Progenitor cell of endocrine pancreas (in vitro differentiated cells): ENCODE results near the gene ARL8B. TPM values are rescaled to one million over a fixed set of nuclear protein-coding genes. Genes with fewer than 3 reads are reported as not detected.
"Not testable (repeated sequence)": the region's sequence is repeated elsewhere in the genome, so short reads cannot be mapped to it uniquely, and the experiment has no call there.

Experiments used
- DNase-seq: peaks from one replicate; pipeline ENCODE4 v3.0.0; 2021; ENCODE audit warnings: low spot score; ENCODE audit not compliant: unreplicated experiment
- H3K27ac Mint-ChIP-seq: 2 replicates; pipeline ENCODE4 v1.8.0; 2021; ENCODE audit warnings: mild to moderate bottlenecking, moderate library complexity, mixed read lengths
- H3K27me3 Mint-ChIP-seq: 2 replicates; pipeline ENCODE4 v1.8.0; 2021; ENCODE audit warnings: mixed read lengths
- H3K36me3 Mint-ChIP-seq: 2 replicates; pipeline ENCODE4 v1.8.0; 2022; ENCODE audit warnings: mixed read lengths; ENCODE audit not compliant: insufficient read depth
- H3K4me1 Mint-ChIP-seq: 2 replicates; pipeline ENCODE4 v1.8.0; 2021; ENCODE audit warnings: low read depth, mixed read lengths
- H3K4me3 Mint-ChIP-seq: 2 replicates; pipeline ENCODE4 v1.8.0; 2021; ENCODE audit warnings: low read depth, mild to moderate bottlenecking, moderate library complexity, mixed read lengths
- H3K9me3 Mint-ChIP-seq: 2 replicates; pipeline ENCODE4 v1.8.0; 2021; ENCODE audit warnings: low read depth, mixed read lengths
- total RNA-seq: library from RNA; stranded (reverse); gene quantifications from 2 replicates; pipeline ENCODE4 v1.2.1, GENCODE V29; 2021
- TF ChIP-seq, protein P1 (sequence below): fragments of 200-600 bp; sonication (generic); IDR thresholded peaks from one replicate; pipeline ENCODE4 v1.5.0; 2021; ENCODE audit warnings: antibody characterized with exemption, mild to moderate bottlenecking; ENCODE audit not compliant: unreplicated experiment

The ARL8B gene
- total RNA-seq, 1 donor from 2014 or later, result 37.7 TPM

DNA sequence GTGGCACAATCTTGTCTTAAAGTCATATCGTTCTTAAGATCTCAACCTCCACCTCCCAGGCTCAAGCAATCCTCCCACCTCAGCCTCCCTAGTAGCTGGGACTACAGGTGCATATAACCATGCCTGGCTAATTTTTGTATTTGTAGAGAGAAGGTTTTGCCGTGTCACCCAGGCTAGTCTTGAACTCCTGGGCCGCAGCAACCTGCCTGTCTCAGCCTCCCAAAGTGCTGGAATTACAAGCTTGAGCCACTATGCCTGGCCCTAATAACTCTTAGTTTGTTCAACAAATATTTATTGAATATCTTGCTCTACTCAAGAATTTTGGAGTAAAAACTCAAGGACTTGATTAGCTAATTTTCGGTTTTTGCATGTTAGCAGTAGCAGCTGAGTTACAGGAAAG lies 46.0 kb downstream of the ARL8B start:
- DNase-seq, result no peak
- Mint-ChIP-seq H3K4me3 (no peak overlapping the region), H3K9me3 (no peaks in the 10 kb centered on the region), H3K27me3 (no peaks in the 10 kb centered on the region), H3K4me1 (no peaks in the 10 kb centered on the region), H3K36me3 (peaks cover 5% of the 10 kb centered on the region), H3K27ac (no peak overlapping the region)
- TF ChIP-seq, protein P1, sequence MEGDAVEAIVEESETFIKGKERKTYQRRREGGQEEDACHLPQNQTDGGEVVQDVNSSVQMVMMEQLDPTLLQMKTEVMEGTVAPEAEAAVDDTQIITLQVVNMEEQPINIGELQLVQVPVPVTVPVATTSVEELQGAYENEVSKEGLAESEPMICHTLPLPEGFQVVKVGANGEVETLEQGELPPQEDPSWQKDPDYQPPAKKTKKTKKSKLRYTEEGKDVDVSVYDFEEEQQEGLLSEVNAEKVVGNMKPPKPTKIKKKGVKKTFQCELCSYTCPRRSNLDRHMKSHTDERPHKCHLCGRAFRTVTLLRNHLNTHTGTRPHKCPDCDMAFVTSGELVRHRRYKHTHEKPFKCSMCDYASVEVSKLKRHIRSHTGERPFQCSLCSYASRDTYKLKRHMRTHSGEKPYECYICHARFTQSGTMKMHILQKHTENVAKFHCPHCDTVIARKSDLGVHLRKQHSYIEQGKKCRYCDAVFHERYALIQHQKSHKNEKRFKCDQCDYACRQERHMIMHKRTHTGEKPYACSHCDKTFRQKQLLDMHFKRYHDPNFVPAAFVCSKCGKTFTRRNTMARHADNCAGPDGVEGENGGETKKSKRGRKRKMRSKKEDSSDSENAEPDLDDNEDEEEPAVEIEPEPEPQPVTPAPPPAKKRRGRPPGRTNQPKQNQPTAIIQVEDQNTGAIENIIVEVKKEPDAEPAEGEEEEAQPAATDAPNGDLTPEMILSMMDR, result no peak

DNA sequence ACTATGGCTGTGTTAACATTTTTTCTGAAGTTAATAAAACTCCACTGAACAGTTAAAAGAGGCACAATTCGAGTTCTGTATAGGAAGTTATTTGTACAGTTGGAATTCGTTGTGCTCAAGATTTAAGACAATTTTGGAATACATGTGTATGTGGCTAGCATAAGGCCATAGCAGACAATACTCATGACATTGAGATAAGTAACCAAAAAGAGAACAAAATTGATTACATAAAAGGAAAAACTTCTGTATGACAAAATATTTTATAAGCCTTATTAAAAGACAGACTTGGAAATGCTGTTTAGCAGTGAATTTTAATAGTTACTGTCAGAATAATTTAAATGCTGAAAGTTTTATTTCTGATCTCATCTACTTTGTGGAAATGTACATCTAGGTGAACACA lies 47.7 kb downstream of the ARL8B start:
- Mint-ChIP-seq H3K36me3 (peaks cover 5% of the 10 kb centered on the region), H3K9me3 (no peaks in the 10 kb centered on the region), H3K27me3 (no peaks in the 10 kb centered on the region), H3K4me1 (no peaks in the 10 kb centered on the region), H3K4me3 (no peak overlapping the region), H3K27ac (no peak overlapping the region)
- TF ChIP-seq, protein P1, result no peak
- DNase-seq, result no peak

DNA sequence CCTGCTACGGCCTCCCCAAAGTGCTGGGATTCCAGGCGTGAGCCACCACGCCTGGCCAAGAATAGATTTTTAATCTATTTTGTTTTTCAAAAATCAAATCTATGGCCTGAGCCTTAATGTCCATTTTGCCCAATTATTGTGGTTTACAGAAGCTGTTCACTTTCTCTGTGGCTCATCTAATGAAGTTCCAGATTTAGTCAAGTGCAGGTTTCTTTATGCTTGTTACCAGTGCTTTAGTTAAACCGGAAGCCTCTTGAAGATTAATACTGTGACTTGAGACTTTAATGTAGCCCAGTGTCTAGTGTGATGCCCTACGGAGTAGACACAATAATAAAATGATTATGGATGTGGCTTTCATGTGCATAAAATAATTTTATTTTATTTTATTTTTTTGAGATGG lies 48.9 kb downstream of the ARL8B start:
- TF ChIP-seq, protein P1, result no peak
- no peak overlapping the region for H3K4me3 Mint-ChIP-seq
- no peak for DNase-seq
- no peaks in the 10 kb centered on the region for H3K9me3 Mint-ChIP-seq
- H3K27me3 Mint-ChIP-seq, result no peaks in the 10 kb centered on the region
- H3K4me1 Mint-ChIP-seq, result no peaks in the 10 kb centered on the region
- peaks cover 6% of the 10 kb centered on the region for H3K36me3 Mint-ChIP-seq
- H3K27ac Mint-ChIP-seq, result no peak overlapping the region

DNA sequence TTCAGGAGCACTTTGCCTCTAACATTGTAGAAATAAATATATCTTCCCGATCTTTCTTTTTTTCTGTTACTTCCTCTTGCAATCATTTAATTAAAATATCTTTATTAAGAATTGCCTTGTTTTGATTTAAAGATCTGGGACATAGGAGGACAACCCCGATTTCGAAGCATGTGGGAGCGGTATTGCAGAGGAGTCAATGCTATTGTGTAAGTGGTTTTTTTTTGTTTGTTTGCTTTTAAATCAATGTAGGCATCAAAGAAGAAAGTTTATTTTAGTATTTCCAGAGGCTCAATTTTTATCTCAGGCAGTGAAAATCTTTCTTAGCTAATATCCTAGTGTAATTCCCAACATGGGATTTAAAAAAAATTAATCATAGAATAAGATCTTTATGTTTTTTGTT lies 49.9 kb downstream of the ARL8B start:
- DNase-seq, result no peak
- no peaks in the 10 kb centered on the region for H3K27me3 Mint-ChIP-seq
- H3K9me3 Mint-ChIP-seq, result no peaks in the 10 kb centered on the region
- no peaks in the 10 kb centered on the region for H3K4me1 Mint-ChIP-seq
- H3K4me3 Mint-ChIP-seq, result no peak overlapping the region
- H3K27ac Mint-ChIP-seq, result no peak overlapping the region
- peaks cover 6% of the 10 kb centered on the region for H3K36me3 Mint-ChIP-seq
- TF ChIP-seq, protein P1, result no peak

DNA sequence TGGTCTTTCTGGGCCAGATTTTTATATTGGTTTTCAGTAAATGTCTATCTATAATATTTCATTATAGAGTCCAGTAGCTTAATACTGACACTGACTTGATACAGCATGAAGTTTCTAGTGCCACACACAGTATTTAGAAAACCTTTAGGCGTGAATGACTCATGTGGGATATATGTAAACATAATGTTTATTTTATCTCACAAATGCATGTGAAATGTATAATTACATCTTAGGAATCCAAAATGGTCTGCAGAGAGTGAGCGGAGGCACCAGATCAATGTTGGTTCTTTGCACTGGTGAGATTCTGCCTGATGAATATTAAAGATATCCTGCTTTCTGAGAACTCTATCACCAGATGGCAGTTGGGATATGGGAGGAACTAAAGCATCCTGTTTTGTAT lies 56.9 kb downstream of the ARL8B start:
- H3K27ac Mint-ChIP-seq, DNase-seq, H3K4me3 Mint-ChIP-seq, H3K27me3 Mint-ChIP-seq, H3K4me1 Mint-ChIP-seq, H3K9me3 Mint-ChIP-seq: not testable (repeated sequence)
- peaks cover 13% of the 10 kb centered on the region for H3K36me3 Mint-ChIP-seq

DNA sequence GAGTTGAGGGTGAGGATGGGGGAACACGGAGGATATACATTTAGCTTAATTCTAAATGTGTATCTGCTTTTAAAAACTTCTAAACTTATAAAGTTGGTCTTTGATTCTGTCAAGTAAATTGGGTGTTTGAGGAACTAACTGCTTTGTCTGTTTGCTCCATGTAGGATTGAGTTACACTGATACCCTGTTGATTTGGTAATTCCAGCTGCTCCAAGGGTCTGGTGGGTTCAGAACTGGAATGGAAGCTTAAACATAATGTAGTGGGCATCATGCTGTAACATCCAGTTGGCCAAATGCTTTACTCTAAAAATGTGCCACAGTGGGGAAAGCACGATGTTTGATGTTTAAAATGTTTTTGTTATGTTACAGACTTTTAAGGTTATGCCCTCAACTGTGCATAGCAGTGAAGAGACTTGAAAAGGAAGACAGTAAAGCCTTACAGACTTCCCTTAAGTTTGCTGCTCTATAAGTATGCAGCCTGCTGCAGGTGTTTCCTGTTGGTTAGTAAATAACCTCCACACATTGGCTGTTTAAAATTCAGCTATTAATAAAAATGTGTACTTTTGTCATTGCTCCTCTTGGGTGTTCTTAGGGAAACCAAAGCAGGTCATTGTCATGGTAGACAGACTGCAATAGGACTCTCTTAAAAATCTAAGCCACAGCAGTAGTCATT lies 59.5 kb downstream of the ARL8B start:
- Mint-ChIP-seq H3K9me3 (no peaks in the 10 kb centered on the region), H3K36me3 (peaks cover 12% of the 10 kb centered on the region), H3K27ac (no peak overlapping the region), H3K4me1 (peaks cover 2% of the 10 kb centered on the region), H3K4me3 (no peak overlapping the region), H3K27me3 (no peaks in the 10 kb centered on the region)
- no peak for DNase-seq
- TF ChIP-seq, protein P1, result no peak

DNA sequence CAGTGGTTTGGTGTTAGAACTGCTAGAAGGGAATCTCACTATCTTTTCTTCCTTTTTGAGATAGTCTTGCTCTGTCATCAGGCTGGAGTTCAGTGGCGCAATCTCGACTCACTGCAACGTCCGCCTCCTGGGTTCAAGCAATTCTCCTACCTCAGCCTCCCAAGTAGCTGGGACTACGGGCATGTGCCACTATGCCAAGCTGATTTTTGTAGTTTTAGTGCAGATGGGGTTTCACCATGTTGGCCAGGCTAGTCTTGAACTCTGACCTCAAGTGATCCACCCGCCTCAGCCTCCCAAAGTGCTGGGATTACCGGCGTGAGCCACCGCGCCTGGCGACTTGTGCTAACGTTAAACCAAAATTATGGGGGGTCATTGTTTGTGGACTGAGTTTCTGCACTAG lies 61.6 kb downstream of the ARL8B start:
- not testable (repeated sequence) for H3K27ac Mint-ChIP-seq, H3K27me3 Mint-ChIP-seq, H3K36me3 Mint-ChIP-seq, H3K4me1 Mint-ChIP-seq, H3K9me3 Mint-ChIP-seq, H3K4me3 Mint-ChIP-seq, DNase-seq
